Liver (tissue), 3 donors: ENCODE measurements around the gene TEX29.

ENCODE experiments used
- ATF3 ChIP-seq: IDR thresholded peaks from 2 replicates; pipeline ENCODE4 v1.6.1; 2016; ENCODE audit warnings: antibody characterized with exemption
- CTCF ChIP-seq: fragments of 150-350 bp; IDR thresholded peaks from 2 replicates; pipeline ENCODE4 v1.5.1; 2017; ENCODE audit warnings: improper control_type of control experiment, low read depth, low read length; ENCODE audit not compliant: missing input control
- FOXA1 ChIP-seq: IDR thresholded peaks from 2 replicates; pipeline ENCODE4 v1.6.1; 2016; ENCODE audit warnings: antibody characterized with exemption
- FOXA2 ChIP-seq: IDR thresholded peaks from 2 replicates; pipeline ENCODE4 v1.6.1; 2016; ENCODE audit warnings: antibody characterized with exemption
- GABPA ChIP-seq, 2 donors: IDR thresholded peaks in 1 of 2; conservative IDR thresholded peaks in 1 of 2; 2 replicates each; pipeline ENCODE4 v1.6.1; 2016; ENCODE audit warnings: antibody characterized with exemption in 2 of 2, mild to moderate bottlenecking in 1 of 2, moderate library complexity in 1 of 2
- HNF4G ChIP-seq: IDR thresholded peaks from 2 replicates; pipeline ENCODE4 v1.6.1; 2016; ENCODE audit warnings: antibody characterized with exemption
- MAX ChIP-seq: IDR thresholded peaks from 2 replicates; pipeline ENCODE4 v1.6.1; 2016; ENCODE audit warnings: antibody characterized with exemption
- RAD21 ChIP-seq, 2 donors: IDR thresholded peaks; 2 replicates each; pipeline ENCODE4 v1.6.1; 2016; ENCODE audit warnings: antibody characterized with exemption in 2 of 2, mild to moderate bottlenecking in 2 of 2
- REST ChIP-seq: IDR thresholded peaks from 2 replicates; pipeline ENCODE4 v1.6.1; 2016; ENCODE audit warnings: antibody characterized with exemption, mild to moderate bottlenecking
- TAF1 ChIP-seq: conservative IDR thresholded peaks from 2 replicates; pipeline ENCODE4 v1.6.1; 2016; ENCODE audit warnings: antibody characterized with exemption, mild to moderate bottlenecking
- YY1 ChIP-seq: IDR thresholded peaks from 2 replicates; pipeline ENCODE4 v1.6.1; 2016; ENCODE audit warnings: antibody characterized with exemption, mild to moderate bottlenecking
- ZBTB33 ChIP-seq: IDR thresholded peaks from 2 replicates; pipeline ENCODE4 v1.6.1; 2016; ENCODE audit warnings: antibody characterized with exemption
- donor health status: healthy.
- donor health status: healthy.

GRCh38 chr13:111393221-111393790, 72.9 kb downstream of the TEX29 start:
- TF ChIP-seq CTCF (no peak), MAX (no peak), HNF4G (no peak), RAD21 (IDR thresholded peaks at IDR 0.05) (no peak), TAF1 (no peak), ATF3 (no peak), GABPA (IDR thresholded peaks at IDR 0.05 in 1 of 2, conservative IDR thresholded peaks at IDR 0.05 in 1 of 2) (no peak), ZBTB33 (no peak), REST (no peak), YY1 (no peak), FOXA1 (no peak), FOXA2 (no peak)
